C4-2B (cell line): ENCODE results near the gene FCHSD2.

Experiments used
- ZFX ChIP-seq: fragments of 450-650 bp; IDR thresholded peaks from 2 replicates; pipeline ENCODE4 v1.6.1; 2017
- TF ChIP-seq, protein P1 (sequence below): fragments of 450-650 bp; conservative IDR thresholded peaks from 2 replicates; pipeline ENCODE4 v1.5.1; 2017; ENCODE audit warnings: mild to moderate bottlenecking

DNA sequence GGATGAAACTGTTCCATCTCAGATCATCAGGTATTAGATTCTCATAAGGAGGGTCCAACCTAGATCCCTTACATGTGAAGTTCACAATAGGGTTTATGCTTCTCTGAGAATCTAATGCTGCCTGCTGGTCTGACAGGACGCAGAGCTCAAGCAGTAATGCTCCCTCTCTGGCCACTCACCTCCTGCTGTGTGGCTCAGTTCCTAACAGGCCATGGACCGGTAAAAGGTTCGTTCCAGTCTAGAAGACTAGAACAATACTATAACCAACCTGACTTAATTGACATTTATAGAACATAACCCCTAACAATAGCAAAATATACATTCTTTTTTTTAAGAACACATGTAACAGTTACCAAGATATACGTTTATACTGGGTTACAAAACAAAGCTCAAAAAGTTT, 282.1 kb downstream of the FCHSD2 start:
- TF ChIP-seq, protein P1, sequence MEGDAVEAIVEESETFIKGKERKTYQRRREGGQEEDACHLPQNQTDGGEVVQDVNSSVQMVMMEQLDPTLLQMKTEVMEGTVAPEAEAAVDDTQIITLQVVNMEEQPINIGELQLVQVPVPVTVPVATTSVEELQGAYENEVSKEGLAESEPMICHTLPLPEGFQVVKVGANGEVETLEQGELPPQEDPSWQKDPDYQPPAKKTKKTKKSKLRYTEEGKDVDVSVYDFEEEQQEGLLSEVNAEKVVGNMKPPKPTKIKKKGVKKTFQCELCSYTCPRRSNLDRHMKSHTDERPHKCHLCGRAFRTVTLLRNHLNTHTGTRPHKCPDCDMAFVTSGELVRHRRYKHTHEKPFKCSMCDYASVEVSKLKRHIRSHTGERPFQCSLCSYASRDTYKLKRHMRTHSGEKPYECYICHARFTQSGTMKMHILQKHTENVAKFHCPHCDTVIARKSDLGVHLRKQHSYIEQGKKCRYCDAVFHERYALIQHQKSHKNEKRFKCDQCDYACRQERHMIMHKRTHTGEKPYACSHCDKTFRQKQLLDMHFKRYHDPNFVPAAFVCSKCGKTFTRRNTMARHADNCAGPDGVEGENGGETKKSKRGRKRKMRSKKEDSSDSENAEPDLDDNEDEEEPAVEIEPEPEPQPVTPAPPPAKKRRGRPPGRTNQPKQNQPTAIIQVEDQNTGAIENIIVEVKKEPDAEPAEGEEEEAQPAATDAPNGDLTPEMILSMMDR = no peak
- TF ChIP-seq ZFX = no peak
